Activated CD4-positive, alpha-beta T cell treated with anti-CD3 and anti-CD28 coated beads for 24 hours (primary cell): ENCODE measurements around the gene PTPN3.

ENCODE experiments used
- DNase-seq, 2 donors: peaks; one replicate each; pipeline ENCODE4 v3.0.0-alpha.2; 2020; ENCODE audit warnings: low read depth in 2 of 2

PTPN3 gene

GRCh38 chr9:109426626-109427402 is 71.3 kb downstream of the PTPN3 start:
- no peak for DNase-seq

- DNase-seq: no peak
Measured at GRCh38 chr9:109424618-109425017, 73.5 kb downstream of the PTPN3 start.

GRCh38 chr9:109423877-109424276 is 74.2 kb downstream of the PTPN3 start:
- no peak for DNase-seq

DNA sequence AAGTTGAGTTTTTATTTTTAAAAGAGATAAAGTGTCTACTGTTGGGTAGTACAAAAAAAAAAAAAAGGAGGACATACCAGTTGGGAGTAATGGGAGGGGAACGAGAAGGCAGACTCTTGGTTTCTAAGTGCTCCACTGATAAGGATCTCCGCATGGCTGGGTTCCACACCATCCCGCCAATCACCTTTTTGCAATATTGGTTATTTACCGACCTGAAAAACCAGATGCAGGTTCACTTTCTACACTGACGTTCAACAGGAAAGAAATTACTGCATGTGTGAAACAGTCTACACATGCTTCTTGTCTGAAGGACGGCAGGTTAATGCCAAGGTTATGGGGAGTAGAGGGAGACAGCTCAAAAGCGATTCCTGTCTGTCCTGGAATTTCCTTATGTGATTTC is 75.5 kb downstream of the PTPN3 start:
- DNase-seq: no peak

GRCh38 chr9:109421026-109421970 is 76.8 kb downstream of the PTPN3 start:
- no peak for DNase-seq

- no peak for DNase-seq
Measured at GRCh38 chr9:109419531-109419930, 78.6 kb downstream of the PTPN3 start.

GRCh38 chr9:109418827-109419226 is 79.3 kb downstream of the PTPN3 start:
- DNase-seq: no peak

DNA sequence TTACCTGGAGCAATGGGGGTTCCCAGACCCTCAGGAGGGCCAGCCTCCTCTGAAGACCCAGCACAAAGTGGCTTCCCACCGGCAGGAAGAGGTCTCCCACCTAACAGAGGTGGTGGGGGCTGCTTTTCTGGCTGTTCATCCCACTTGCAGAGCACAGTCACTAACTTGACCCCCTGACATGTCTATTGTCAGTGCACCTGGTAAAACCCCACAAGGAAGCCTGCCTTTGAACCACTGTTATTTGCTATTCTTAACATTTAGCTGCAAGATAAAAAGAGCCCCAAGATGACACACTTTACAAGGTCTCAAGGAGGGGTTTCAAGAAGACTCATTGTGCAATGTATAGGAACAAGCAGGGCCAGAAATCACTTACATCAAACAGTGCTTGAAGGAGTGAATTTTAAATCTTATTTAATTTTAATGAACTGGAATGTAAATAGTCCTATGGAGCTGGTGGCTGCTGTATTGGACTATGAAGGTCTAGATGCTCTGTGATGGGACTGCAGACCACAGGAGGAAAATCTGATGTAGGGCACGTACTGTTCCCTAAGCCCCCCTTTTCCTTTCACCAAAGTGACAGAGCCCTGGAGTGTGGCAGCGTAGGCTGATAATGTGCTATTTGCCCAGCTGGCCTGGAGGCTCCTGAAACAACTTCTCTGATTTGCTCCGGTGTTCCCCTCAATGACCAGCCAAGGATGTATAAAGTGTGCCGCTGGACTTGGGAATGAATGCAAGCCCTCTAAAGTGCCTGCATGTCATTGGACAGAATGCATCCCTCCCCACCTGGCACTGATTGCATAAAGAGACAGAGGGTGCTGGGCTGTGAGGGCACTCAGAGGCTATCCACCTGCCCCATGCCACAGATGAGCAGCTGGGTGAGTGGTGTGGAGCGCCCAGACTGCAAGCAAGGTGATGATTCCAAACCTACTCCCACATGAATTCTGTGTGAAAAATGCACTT is 80.2 kb downstream of the PTPN3 start:
- DNase-seq: no peak

GRCh38 chr9:109417054-109417453 is 81.1 kb downstream of the PTPN3 start:
- no peak for DNase-seq

DNA sequence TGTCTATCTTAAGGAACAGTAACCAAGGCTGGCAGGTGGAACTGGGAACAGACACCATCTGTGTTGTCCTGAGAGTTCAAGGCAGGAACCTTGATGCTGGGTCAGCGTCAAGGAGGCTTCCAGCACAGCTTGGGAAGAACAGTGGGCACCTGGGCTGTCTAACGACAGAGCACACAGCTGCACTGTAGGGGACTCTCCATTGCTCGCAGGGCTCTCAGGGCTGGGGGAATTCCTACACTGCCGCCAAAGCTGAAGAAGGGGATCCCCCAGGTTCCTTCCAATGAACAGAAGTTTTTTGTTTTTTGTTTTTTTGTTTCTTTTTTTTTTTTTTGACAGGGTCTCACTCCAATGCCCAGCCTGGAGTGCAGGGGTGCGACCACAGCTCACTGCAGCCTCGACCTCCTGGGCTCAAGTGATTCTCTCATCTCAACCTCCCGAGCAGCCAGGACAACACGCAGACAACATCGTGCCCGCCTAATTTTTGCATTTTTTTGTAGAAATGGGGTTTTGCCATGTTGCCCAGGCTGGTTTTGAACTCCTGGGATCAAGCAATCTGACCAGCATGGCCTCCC is 81.9 kb downstream of the PTPN3 start:
- DNase-seq: no peak

DNA sequence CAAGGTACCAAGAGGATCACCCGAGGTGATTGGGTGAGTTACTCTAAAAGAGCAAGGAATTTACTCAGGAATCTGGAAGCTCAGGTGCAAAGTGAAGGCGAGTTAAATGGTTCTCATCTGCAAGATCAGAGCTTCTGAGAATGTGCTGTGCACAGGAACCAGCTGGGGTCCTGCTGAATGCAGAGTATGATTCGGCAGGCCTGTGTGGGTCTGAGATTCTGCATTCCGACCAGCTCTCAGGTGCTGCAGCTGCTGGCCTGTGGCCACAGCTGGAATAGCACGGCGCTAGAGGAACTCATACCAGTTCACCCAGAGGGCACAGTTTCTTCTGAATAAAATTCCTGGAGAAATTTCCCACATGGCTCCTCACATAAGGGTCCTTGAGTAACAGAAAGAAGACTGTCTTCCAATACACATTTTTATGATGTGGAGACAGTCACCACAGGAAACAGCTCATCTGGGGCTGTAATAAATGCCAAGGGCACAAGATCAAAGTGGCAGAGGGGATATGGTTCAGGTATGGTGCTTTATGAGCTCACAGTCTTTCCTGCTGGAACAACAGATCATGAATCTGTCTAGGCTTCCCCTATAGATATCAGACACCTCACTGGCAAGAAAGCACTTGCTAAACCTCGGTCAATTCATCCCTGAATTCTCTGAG is 83.9 kb downstream of the PTPN3 start:
- no peak for DNase-seq

DNA sequence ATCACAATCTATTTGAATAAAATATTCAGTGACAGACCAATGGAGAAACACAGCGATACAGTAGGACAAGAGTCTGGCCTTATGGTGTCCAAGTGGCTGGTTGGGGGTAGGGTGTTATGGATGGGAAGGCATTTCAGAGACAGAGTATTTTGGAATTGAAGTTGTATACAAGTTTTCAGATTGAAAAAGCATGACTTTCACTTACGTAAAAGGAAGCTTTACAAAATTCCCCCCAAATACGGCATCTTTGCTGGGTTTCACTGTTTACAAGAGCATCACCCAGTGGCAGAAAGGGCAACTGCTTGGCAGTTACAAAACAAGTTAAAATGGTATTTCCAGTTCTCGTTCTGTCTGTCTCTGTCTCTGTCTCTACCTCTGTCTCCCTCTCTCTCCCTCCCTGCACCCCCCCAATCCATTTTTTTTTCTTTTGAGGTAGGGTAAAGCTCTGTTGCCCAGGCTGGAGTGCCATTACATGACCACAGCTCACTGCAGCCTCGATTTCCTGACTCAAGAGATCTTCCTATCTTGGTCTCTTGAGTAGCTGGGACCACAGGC is 86.2 kb downstream of the PTPN3 start:
- DNase-seq: no peak

GRCh38 chr9:109411069-109411761 is 86.9 kb downstream of the PTPN3 start:
- no peak for DNase-seq

DNA sequence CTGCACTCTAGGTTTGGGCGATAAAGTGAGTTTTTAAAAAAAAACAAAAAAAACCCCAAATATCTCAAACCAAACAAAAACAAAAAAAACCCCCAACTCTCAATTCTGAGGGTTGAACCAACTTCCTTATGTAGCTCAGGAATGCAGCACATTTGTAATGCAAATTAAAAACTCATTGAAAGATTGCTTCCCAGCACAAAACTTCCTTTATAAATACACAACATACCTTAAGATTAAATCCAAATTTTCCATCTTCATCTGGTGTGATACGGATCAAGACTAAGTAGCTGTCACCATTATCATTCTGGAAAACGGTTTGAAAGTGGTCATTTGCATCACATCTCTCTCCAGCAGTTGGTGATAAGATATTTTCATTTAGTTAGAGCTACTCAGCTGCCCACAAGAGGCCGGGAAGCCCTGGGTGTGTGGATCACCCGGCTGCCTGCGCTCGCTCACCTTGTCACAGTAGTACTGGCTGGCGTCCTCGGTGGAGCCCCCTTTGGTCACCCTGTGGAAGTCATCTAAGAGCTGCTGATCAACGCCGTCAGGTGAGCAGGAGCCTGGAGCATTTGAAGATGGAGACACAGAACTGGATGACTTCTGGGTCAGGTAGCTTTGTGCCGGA is 88.2 kb downstream of the PTPN3 start:
- no peak for DNase-seq

- DNase-seq: no peak
Measured at GRCh38 chr9:109408759-109409462, 89.2 kb downstream of the PTPN3 start.

DNA sequence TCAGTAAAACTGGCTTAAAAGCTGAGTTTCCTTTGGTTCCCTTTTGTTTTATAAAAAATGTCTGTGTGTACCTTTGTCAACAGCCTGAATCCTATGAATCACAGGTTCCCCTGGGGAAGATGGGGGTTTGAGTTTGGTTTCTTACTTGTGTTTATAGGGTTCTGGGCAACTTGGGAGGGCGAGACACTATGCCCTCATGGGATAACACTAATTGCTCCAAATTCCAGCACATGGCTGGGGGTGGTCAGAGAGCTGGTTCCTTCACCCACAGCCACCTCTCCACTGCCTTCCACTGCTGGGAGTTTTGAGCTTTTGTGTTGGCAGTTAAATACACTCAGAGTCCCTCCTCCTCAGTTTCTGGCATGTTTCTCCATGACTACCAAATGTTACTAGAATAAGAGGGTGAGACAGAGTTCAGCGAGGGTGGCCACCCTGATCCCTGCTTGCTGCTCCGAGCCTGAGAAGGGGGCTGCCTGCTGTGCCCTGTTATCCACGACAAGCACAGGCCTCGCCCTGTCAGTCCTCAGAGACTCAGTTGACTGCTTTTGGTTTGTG is 94.3 kb downstream of the PTPN3 start:
- no peak for DNase-seq

- no peak for DNase-seq
Measured at GRCh38 chr9:109403116-109403515, 95.0 kb downstream of the PTPN3 start.

GRCh38 chr9:109401990-109402318 is 96.2 kb downstream of the PTPN3 start:
- no peak for DNase-seq
